Ovary (tissue), 3 donors: Measurements from ENCODE around the gene SV2C.

ENCODE experiments used
- EP300 ChIP-seq: sonication (generic); formaldehyde crosslinking; IDR thresholded peaks from one replicate; pipeline ENCODE4 v1.6.1; 2017; ENCODE audit warnings: antibody characterized with exemption
- POLR2A ChIP-seq: fragments of 450-650 bp; IDR thresholded peaks from one replicate; pipeline ENCODE4 v1.6.1; 2017; ENCODE audit warnings: antibody characterized with exemption, mild to moderate bottlenecking, moderate library complexity
- TF ChIP-seq, protein P1 (sequence below), 3 donors: fragments of 450-650 bp in 2 of 3; fragments of 200-600 bp in 1 of 3; IDR thresholded peaks; one replicate each; pipeline versions ENCODE4 v1.5.1 to v1.8.0; 2016 to 2022; ENCODE audit warnings: antibody characterized with exemption in 3 of 3, mild to moderate bottlenecking in 1 of 3
- donor health status: DM: no; HTN: no; CAD: no.

DNA sequence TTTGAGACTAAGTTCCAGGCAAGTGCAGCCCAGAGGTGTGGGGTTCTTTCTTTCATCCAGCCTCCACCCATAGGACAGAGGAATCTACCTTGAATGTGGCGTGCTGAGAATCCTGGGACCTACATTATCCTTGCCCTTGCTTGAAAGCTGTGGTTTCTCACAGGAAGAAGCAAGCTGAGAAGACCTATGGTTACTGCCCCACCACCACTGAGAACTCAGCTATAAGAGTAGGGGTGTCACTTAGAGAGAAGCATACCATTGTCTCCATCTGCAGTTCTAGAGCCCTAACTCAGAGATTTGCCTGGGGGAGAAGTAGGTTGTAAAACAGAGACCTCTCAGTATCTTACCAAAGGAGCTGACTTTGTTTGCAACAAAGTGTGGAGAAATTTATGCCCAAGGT, 72.4 kb downstream of the SV2C start:
- TF ChIP-seq, protein P1, sequence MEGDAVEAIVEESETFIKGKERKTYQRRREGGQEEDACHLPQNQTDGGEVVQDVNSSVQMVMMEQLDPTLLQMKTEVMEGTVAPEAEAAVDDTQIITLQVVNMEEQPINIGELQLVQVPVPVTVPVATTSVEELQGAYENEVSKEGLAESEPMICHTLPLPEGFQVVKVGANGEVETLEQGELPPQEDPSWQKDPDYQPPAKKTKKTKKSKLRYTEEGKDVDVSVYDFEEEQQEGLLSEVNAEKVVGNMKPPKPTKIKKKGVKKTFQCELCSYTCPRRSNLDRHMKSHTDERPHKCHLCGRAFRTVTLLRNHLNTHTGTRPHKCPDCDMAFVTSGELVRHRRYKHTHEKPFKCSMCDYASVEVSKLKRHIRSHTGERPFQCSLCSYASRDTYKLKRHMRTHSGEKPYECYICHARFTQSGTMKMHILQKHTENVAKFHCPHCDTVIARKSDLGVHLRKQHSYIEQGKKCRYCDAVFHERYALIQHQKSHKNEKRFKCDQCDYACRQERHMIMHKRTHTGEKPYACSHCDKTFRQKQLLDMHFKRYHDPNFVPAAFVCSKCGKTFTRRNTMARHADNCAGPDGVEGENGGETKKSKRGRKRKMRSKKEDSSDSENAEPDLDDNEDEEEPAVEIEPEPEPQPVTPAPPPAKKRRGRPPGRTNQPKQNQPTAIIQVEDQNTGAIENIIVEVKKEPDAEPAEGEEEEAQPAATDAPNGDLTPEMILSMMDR (IDR thresholded peaks at IDR 0.05) = no peak
- no peak for TF ChIP-seq EP300
- TF ChIP-seq POLR2A = no peak
